Osteoblast (primary cell): ENCODE measurements around the gene PPP4R1. TPM values are rescaled to one million over a fixed set of nuclear protein-coding genes. Genes with fewer than 3 reads are reported as not detected.

Experiments used
- DNase-seq: peaks from one replicate; pipeline ENCODE4 v3.0.0; 2011; ENCODE audit warnings: low spot score, mixed read lengths; ENCODE audit not compliant: insufficient read length; ENCODE audit errors: missing footprints
- H2AFZ ChIP-seq: 2 replicates; pipeline ENCODE4 v1.6.0; 2011; ENCODE audit warnings: mild to moderate bottlenecking, low read length
- H3K27ac ChIP-seq: 2 replicates; pipeline ENCODE4 v1.5.1; 2011; ENCODE audit warnings: mild to moderate bottlenecking, low read depth, low read length, moderate library complexity
- H3K27me3 ChIP-seq: 2 replicates; pipeline ENCODE4 v1.6.0; 2012; ENCODE audit warnings: mild to moderate bottlenecking, control low read depth, inconsistent platforms, low read length, moderate library complexity; ENCODE audit not compliant: insufficient read depth
- H3K36me3 ChIP-seq: 2 replicates; pipeline ENCODE4 v1.5.1; 2011; ENCODE audit warnings: mild to moderate bottlenecking, low read length, control low read depth, moderate library complexity; ENCODE audit not compliant: insufficient read depth
- H3K4me1 ChIP-seq: 2 replicates; pipeline ENCODE4 v1.5.1; 2011; ENCODE audit warnings: mild to moderate bottlenecking, low read length, control low read depth, moderate library complexity; ENCODE audit not compliant: insufficient read depth
- H3K4me2 ChIP-seq: 2 replicates; pipeline ENCODE4 v1.6.0; 2011; ENCODE audit warnings: mild to moderate bottlenecking, low read length; ENCODE audit not compliant: insufficient read depth
- H3K4me3 ChIP-seq: fragments of 200-600 bp; sonication (generic); 3 replicates; pipeline ENCODE4 v1.5.1; 2012; ENCODE audit warnings: mild to moderate bottlenecking, low read length, inconsistent platforms; ENCODE audit not compliant: insufficient read depth
- H3K79me2 ChIP-seq: 2 replicates; pipeline ENCODE4 v1.6.0; 2012; ENCODE audit warnings: mild to moderate bottlenecking, low read length, control low read depth, inconsistent platforms; ENCODE audit not compliant: insufficient read depth
- H3K9me3 ChIP-seq: 2 replicates; pipeline ENCODE4 v1.5.1; 2011; ENCODE audit warnings: low read depth, low read length, control low read depth
- H4K20me1 ChIP-seq: 2 replicates; pipeline ENCODE4 v1.6.0; 2012; ENCODE audit warnings: mild to moderate bottlenecking, low read length, control low read depth; ENCODE audit not compliant: insufficient read depth
- CTCF ChIP-seq: IDR thresholded peaks from 2 replicates; pipeline ENCODE4 v1.5.1; 2011; ENCODE audit warnings: mild to moderate bottlenecking, low read depth, low read length, moderate library complexity; ENCODE audit errors: extremely low read depth
- total RNA-seq: library from RNA; depleted of rRNA; stranded (reverse); fragments of >200 nt; gene quantifications from 2 replicates; pipeline ENCODE4 v1.2.3, GENCODE V29; 2012

PPP4R1 gene
- total RNA-seq, 1 donor: 143 TPM

- no peaks in the 10 kb centered on the region for H3K9me3 ChIP-seq
- no peak overlapping the region for H3K4me3 ChIP-seq
- no peak overlapping the region for H3K4me2 ChIP-seq
- TF ChIP-seq CTCF: no peak
- H3K27me3 ChIP-seq: no peaks in the 10 kb centered on the region
- H3K36me3 ChIP-seq: no peaks in the 10 kb centered on the region
- H3K27ac ChIP-seq: no peak overlapping the region
- H3K79me2 ChIP-seq: peaks cover 22% of the 10 kb centered on the region
- no peak for DNase-seq
- H3K4me1 ChIP-seq: peaks cover 5% of the 10 kb centered on the region
- H4K20me1 ChIP-seq: no peaks in the 10 kb centered on the region
- no peak overlapping the region for H2AFZ ChIP-seq
These were observed 95.0 kb downstream of the PPP4R1 start for GRCh38 chr18:9519399-9519798.

- peaks cover 24% of the 10 kb centered on the region for H3K79me2 ChIP-seq
- no peak overlapping the region for H3K27ac ChIP-seq
- H3K9me3 ChIP-seq: no peaks in the 10 kb centered on the region
- H3K4me3 ChIP-seq: no peak overlapping the region
- H2AFZ ChIP-seq: no peak overlapping the region
- TF ChIP-seq CTCF: no peak
- H3K4me2 ChIP-seq: no peak overlapping the region
- H4K20me1 ChIP-seq: no peaks in the 10 kb centered on the region
- no peak for DNase-seq
- H3K36me3 ChIP-seq: no peaks in the 10 kb centered on the region
- no peaks in the 10 kb centered on the region for H3K27me3 ChIP-seq
- peaks cover 14% of the 10 kb centered on the region for H3K4me1 ChIP-seq
These were observed 96.5 kb downstream of the PPP4R1 start for GRCh38 chr18:9517869-9518268.

- Histone ChIP-seq H3K4me3 (no peak overlapping the region), H3K36me3 (no peaks in the 10 kb centered on the region), H2AFZ (no peak overlapping the region), H4K20me1 (no peaks in the 10 kb centered on the region), H3K4me1 (peaks cover 14% of the 10 kb centered on the region), H3K27me3 (no peaks in the 10 kb centered on the region), H3K79me2 (peaks cover 30% of the 10 kb centered on the region), H3K9me3 (no peaks in the 10 kb centered on the region), H3K27ac (no peak overlapping the region), H3K4me2 (no peak overlapping the region)
- peak; percentile 88 for TF ChIP-seq CTCF
- no peak for DNase-seq
These were observed 97.8 kb downstream of the PPP4R1 start for GRCh38 chr18:9516437-9517064.

- Histone ChIP-seq H3K36me3 (no peaks in the 10 kb centered on the region), H3K79me2 (peaks cover 40% of the 10 kb centered on the region), H3K27ac (peak overlapping the region; percentile 46), H3K4me3 (no peak overlapping the region), H3K9me3 (no peaks in the 10 kb centered on the region), H3K27me3 (no peaks in the 10 kb centered on the region), H4K20me1 (no peaks in the 10 kb centered on the region), H2AFZ (no peak overlapping the region), H3K4me2 (peak overlapping the region; percentile 58), H3K4me1 (peaks cover 14% of the 10 kb centered on the region)
- DNase-seq: peak; percentile 43
- no peak for TF ChIP-seq CTCF
These were observed 100.3 kb downstream of the PPP4R1 start for GRCh38 chr18:9513971-9514512.
